Keratinocyte (primary cell): Measurements from ENCODE around the gene ROR2. TPM values are rescaled to one million over a fixed set of nuclear protein-coding genes. Genes with fewer than 3 reads are reported as not detected.

Experiments
- DNase-seq: peaks from one replicate; pipeline ENCODE4 v3.0.0-alpha.2; 2011; ENCODE audit warnings: low read depth, missing footprints, low spot score
- FAIRE-seq: peaks from 2 replicates; lab custom pipeline; 2011; peaks lifted over from hg19 to GRCh38; lab: Jason Lieb, UNC
- H2AFZ ChIP-seq: 2 replicates; pipeline ENCODE4 v1.6.0; 2012; ENCODE audit warnings: low read length, control low read depth, inconsistent platforms; ENCODE audit not compliant: control insufficient read depth
- H3K27ac ChIP-seq: 2 replicates; pipeline ENCODE4 v1.5.1; 2011; ENCODE audit warnings: low read length; ENCODE audit not compliant: control insufficient read depth, insufficient read depth
- H3K27me3 ChIP-seq: 3 replicates; pipeline ENCODE4 v1.6.0; 2011; ENCODE audit warnings: low read length; ENCODE audit not compliant: control insufficient read depth, insufficient read depth; ENCODE audit errors: extremely low read depth
- H3K36me3 ChIP-seq, 2 experiments: 2 replicates in 1 of 2; 3 replicates in 1 of 2; pipeline ENCODE4 v1.5.1; 2011; ENCODE audit warnings: low read length in 2 of 2, mild to moderate bottlenecking in 1 of 2; ENCODE audit not compliant: control insufficient read depth in 2 of 2, insufficient read depth in 2 of 2; ENCODE audit errors: extremely low read depth in 1 of 2
- H3K4me1 ChIP-seq: 3 replicates; pipeline ENCODE4 v1.5.1; 2011; ENCODE audit warnings: low read length; ENCODE audit not compliant: control insufficient read depth, insufficient read depth; ENCODE audit errors: extremely low read depth
- H3K4me2 ChIP-seq: 3 replicates; pipeline ENCODE4 v1.6.0; 2011; ENCODE audit warnings: low read depth, low read length; ENCODE audit not compliant: control insufficient read depth, insufficient read depth; ENCODE audit errors: extremely low read depth
- H3K4me3 ChIP-seq, 3 experiments: fragments of 200-600 bp in 1 of 3; sonication (generic) in 1 of 3; 2 replicates in 2 of 3; 3 replicates in 1 of 3; pipeline ENCODE4 v1.5.1; 2011 to 2016; ENCODE audit warnings: low read length in 3 of 3, mild to moderate bottlenecking in 3 of 3, control low read depth in 2 of 3, inconsistent platforms in 1 of 3, low read depth in 1 of 3, mixed read lengths in 1 of 3, mixed run types in 1 of 3, moderate library complexity in 1 of 3; ENCODE audit not compliant: control insufficient read depth in 2 of 3, insufficient read depth in 2 of 3; ENCODE audit errors: extremely low read depth in 1 of 3
- H3K79me2 ChIP-seq: 2 replicates; pipeline ENCODE4 v1.6.0; 2012; ENCODE audit warnings: low read length; ENCODE audit not compliant: control insufficient read depth, insufficient read depth
- H3K9ac ChIP-seq: 3 replicates; pipeline ENCODE4 v1.6.0; 2011; ENCODE audit warnings: low read length; ENCODE audit not compliant: control insufficient read depth, insufficient read depth; ENCODE audit errors: extremely low read depth
- H3K9me1 ChIP-seq: 3 replicates; pipeline ENCODE4 v1.6.0; 2011; ENCODE audit warnings: low read length; ENCODE audit not compliant: control insufficient read depth, insufficient read depth; ENCODE audit errors: extremely low read depth
- H3K9me3 ChIP-seq: 2 replicates; pipeline ENCODE4 v1.5.1; 2012; ENCODE audit warnings: low read depth, low read length; ENCODE audit not compliant: control insufficient read depth
- H4K20me1 ChIP-seq: 3 replicates; pipeline ENCODE4 v1.6.0; 2011; ENCODE audit warnings: low read length; ENCODE audit not compliant: control insufficient read depth, insufficient read depth; ENCODE audit errors: extremely low read depth
- CTCF ChIP-seq, 3 experiments: IDR thresholded peaks in 1 of 3; conservative IDR thresholded peaks in 1 of 3; optimal IDR thresholded peaks in 1 of 3; 2 replicates in 2 of 3; 3 replicates in 1 of 3; pipeline versions ENCODE3 to v1.5.1; 2011; ENCODE audit warnings: low read length in 3 of 3, mild to moderate bottlenecking in 3 of 3, moderate library complexity in 2 of 3, control low read depth in 1 of 3, inconsistent platforms in 1 of 3; ENCODE audit not compliant: insufficient read depth in 2 of 3; ENCODE audit errors: extremely low read depth in 1 of 3
- EZH2 ChIP-seq: IDR thresholded peaks from one replicate; pipeline ENCODE4 v1.6.1; 2012; ENCODE audit warnings: inconsistent platforms, mild to moderate bottlenecking, low read length, moderate library complexity
- dilution Hi-C: fragments of 300-500 bp; cut with MboI; formaldehyde crosslinking; loops from one replicate; pipeline ENCODE4 v1.7.0; 2020; ENCODE audit warnings: low sequenced_read_pairs; ENCODE audit not compliant: extremely low pct_ligation_motif_present
- polyA plus RNA-seq, 5 experiments: library from polyadenylated mRNA; depleted of rRNA in 3 of 5; stranded (reverse) in 3 of 5; stranded (forward) in 1 of 5; unstranded in 1 of 5; fragments of >200 nt; gene quantifications; 1 replicate in 1 of 5; 2 replicates in 3 of 5; 3 replicates in 1 of 5; pipeline versions ENCODE4 v1.2.1 to v1.2.3, GENCODE V29; 2011 to 2012; ENCODE audit warnings: missing spikeins in 2 of 5, low read depth in 1 of 5, low replicate concordance in 1 of 5

The ROR2 gene
- polyA plus RNA-seq, 1 donor (not counting 4 experiments of a cell fraction or from before 2014, with no cell fraction given), result 0.22 TPM

- TF ChIP-seq EZH2 (no peak), CTCF (optimal IDR thresholded peaks at IDR 0.05 in 1 of 3, IDR thresholded peaks at IDR 0.05 in 1 of 3, conservative IDR thresholded peaks at IDR 0.05 in 1 of 3; ENCODE audit: extremely low read depth in 1 of 3, insufficient read depth in 2 of 3, low read length in 3 of 3) (no peak)
- H3K27ac ChIP-seq, result no peak overlapping the region
- no peaks in the 10 kb centered on the region for H3K79me2 ChIP-seq
- H3K9me3 ChIP-seq, result no peaks in the 10 kb centered on the region
- H3K4me1 ChIP-seq, result no peaks in the 10 kb centered on the region
- H2AFZ ChIP-seq, result no peak overlapping the region
- DNase-seq (no peak), FAIRE-seq (no peak)
- no peaks in the 10 kb centered on the region for H3K36me3 ChIP-seq
- dilution Hi-C loops, result no loop called here
- H3K4me2 ChIP-seq, result no peak overlapping the region
- H4K20me1 ChIP-seq, result no peaks in the 10 kb centered on the region
- peaks cover 11% of the 10 kb centered on the region for H3K27me3 ChIP-seq
- no peak overlapping the region for H3K4me3 ChIP-seq
- no peaks in the 10 kb centered on the region for H3K9me1 ChIP-seq
- no peak overlapping the region for H3K9ac ChIP-seq
Measured at GRCh38 chr9:91898451-91899218, 51.4 kb downstream of the ROR2 start.

GRCh38 chr9:91897201-91897600 is 52.8 kb downstream of the ROR2 start:
- Histone ChIP-seq H3K4me2 (no peak overlapping the region), H4K20me1 (no peaks in the 10 kb centered on the region), H3K9me1 (no peaks in the 10 kb centered on the region), H3K27ac (no peak overlapping the region), H3K79me2 (no peaks in the 10 kb centered on the region), H3K27me3 (peaks cover 8% of the 10 kb centered on the region), H2AFZ (no peak overlapping the region), H3K36me3 (no peaks in the 10 kb centered on the region), H3K9me3 (no peaks in the 10 kb centered on the region), H3K9ac (no peak overlapping the region), H3K4me3 (no peak overlapping the region), H3K4me1 (no peaks in the 10 kb centered on the region)
- dilution Hi-C loops, result no loop called here
- FAIRE-seq, result no peak
- no peak for DNase-seq
- TF ChIP-seq CTCF (optimal IDR thresholded peaks at IDR 0.05 in 1 of 3, IDR thresholded peaks at IDR 0.05 in 1 of 3, conservative IDR thresholded peaks at IDR 0.05 in 1 of 3; ENCODE audit: extremely low read depth in 1 of 3, insufficient read depth in 2 of 3, low read length in 3 of 3), result no peak
- no peak for TF ChIP-seq EZH2
